ENCODE measurements around the gene RHOA.
"Not testable (repeated sequence)": the region's sequence is repeated elsewhere in the genome, so short reads cannot be mapped to it uniquely, and the experiment has no call there.

The RHOA gene

DNA sequence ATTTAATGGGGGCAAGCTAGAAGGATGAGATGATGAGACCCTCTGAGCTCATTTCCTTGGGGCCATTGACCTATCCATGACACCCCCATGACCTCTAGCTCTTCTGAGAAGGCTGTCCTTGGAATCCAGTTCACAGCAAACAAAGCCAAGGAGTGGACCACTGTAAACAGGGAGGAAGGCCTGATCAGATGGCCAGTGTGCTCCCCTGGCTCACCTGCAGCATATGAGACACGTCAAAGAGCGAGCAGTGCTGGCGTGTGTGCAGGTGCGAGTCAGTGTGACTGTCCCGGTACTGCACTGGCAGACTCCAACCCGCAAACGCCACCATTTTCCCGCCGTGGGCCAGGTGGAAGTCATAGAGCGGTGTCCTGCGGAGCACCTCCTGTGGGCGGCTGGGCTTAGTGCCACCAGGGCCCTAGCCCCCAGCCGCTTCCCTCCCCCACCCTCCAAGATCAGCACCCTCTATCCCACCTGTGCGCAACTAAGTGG is 10.2 kb upstream of the RHOA start:
- no peak overlapping the region for H3K4me3 ChIP-seq
- H3K4me1 ChIP-seq = no peaks in the 10 kb centered on the region
- H3K36me3 ChIP-seq (replicated peaks) = peaks cover 10% of the 10 kb centered on the region
- H3K9me3 ChIP-seq = no peaks in the 10 kb centered on the region
- DNase-seq (ENCODE audit: low spot score in 2 of 2) = no peak
- in situ Hi-C loops (cut with MboI; ENCODE audit: low sequenced_read_pairs) = no loop called here
- H3K27me3 ChIP-seq (ENCODE audit: low read depth) = no peaks in the 10 kb centered on the region

DNA sequence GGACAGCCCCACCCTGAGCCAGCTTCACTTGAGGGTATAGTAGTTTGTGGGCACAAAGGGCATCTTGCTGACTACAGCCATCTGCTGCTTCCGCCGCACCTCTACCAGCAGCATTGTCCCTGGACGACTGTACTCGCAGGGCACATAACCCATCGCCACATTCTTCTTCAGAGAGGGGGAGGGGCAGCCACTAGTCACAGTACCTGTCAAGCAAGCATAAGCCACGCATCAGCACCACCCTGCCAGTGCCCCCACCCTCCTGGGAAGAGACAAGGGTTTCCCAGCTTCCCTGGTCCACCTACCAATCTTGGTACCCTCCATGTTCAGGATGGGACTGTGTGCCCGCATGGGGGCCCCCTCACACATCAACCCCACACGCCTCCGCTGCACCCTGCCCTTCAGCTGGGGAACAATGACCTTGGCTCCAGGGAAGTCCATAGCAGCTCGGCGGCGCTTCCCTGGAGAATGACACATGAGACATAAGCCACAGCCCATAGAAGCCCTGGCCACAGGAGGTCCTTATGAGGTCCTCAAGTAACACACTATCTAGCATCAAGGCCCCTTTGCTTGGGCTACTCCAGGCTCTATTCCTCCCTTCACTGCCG is 5.8 kb upstream of the RHOA start:
- peaks cover 11% of the 10 kb centered on the region for H3K4me1 ChIP-seq
- no peak overlapping the region for H3K4me3 ChIP-seq
- H3K9me3 ChIP-seq = no peaks in the 10 kb centered on the region
- in situ Hi-C loops (cut with MboI; ENCODE audit: low sequenced_read_pairs) = no loop called here
- no peak for DNase-seq (ENCODE audit: low spot score in 2 of 2)
- no peaks in the 10 kb centered on the region for H3K27me3 ChIP-seq (ENCODE audit: low read depth)
- H3K36me3 ChIP-seq (replicated peaks) = peaks cover 39% of the 10 kb centered on the region

GRCh38 chr3:49416867-49417266 is 5.1 kb upstream of the RHOA start:
- H3K4me1 ChIP-seq = peaks cover 11% of the 10 kb centered on the region
- in situ Hi-C loops (cut with MboI; ENCODE audit: low sequenced_read_pairs) = no loop called here
- DNase-seq (ENCODE audit: low spot score in 2 of 2) = no peak

DNA sequence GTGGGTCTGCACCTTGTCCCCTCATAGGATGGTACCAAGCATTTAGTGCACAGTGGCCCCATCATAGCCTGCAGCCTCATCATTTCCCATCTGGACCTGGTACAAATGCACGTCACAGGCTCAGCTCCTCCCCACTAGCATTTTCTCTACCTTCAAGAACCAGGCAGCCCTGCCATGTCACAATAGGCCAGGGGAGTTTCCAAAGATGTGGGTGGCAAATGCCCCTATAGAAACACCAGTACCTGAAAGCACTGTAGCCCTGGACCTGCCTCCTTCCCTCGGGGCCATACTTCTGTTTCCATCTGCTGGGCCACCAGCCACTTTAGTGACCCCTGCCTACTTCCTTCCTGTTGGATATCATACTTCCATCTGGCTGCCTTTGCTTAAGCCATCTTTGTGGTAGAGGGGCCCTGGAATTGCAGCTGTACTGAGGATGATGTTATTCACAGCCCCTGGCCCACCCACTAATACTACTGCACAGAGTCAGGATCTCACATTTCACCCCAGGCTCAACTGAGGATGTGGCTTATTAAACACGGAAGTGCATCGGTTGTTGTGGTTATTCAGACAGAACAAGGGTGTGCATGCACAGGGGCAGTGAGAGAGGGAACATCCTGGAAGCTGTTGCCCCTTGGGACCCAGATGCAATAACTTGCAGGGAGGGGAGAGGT is 4.3 kb upstream of the RHOA start:
- H3K36me3 ChIP-seq (replicated peaks) = peaks cover 41% of the 10 kb centered on the region
- H3K27me3 ChIP-seq (ENCODE audit: low read depth) = no peaks in the 10 kb centered on the region
- H3K9me3 ChIP-seq = no peaks in the 10 kb centered on the region
- in situ Hi-C loops (cut with MboI; ENCODE audit: low sequenced_read_pairs) = no loop called here
- DNase-seq (ENCODE audit: low spot score in 2 of 2) = no peak
- peaks cover 11% of the 10 kb centered on the region for H3K4me1 ChIP-seq
- H3K4me3 ChIP-seq = no peak overlapping the region

More at GRCh38 chr3:49416867-49417266, 5.1 kb upstream of the RHOA start:
- H3K36me3 ChIP-seq (replicated peaks) = peaks cover 39% of the 10 kb centered on the region
- H3K9me3 ChIP-seq = no peaks in the 10 kb centered on the region
- H3K4me3 ChIP-seq = no peak overlapping the region
- H3K27me3 ChIP-seq (ENCODE audit: low read depth) = no peaks in the 10 kb centered on the region

- in situ Hi-C loops (cut with MboI; ENCODE audit: low sequenced_read_pairs) = no loop called here
- no peak for DNase-seq (ENCODE audit: low spot score in 2 of 2)
- Histone ChIP-seq H3K36me3 (replicated peaks) (peaks cover 42% of the 10 kb centered on the region), H3K4me1 (peaks cover 15% of the 10 kb centered on the region), H3K27me3 (ENCODE audit: low read depth) (no peaks in the 10 kb centered on the region), H3K4me3 (no peak overlapping the region), H3K9me3 (no peaks in the 10 kb centered on the region)
Observed at GRCh38 chr3:49414753-49415152, 3.0 kb upstream of the RHOA start.

DNA sequence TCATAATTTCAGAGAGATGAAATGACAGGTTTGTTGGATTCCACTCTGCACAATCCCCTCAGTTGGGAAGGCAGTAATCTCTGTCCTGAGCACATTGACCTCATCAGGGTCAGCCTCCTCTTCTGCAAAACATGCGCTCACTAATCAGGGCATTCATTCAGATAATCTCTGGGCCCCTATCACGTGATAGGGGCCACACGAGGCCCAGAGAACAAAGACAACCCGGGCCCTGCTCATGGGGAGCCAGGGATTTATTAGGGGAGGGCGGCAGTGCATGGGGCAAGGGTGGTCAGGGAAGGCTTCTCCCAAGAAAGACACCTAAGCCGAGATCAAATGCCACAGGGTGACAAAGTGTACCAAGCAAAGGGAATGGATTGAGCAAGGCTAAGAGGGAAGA is 1.6 kb upstream of the RHOA start:
- in situ Hi-C loops (cut with MboI; ENCODE audit: low sequenced_read_pairs) = no loop called here
- DNase-seq (ENCODE audit: low spot score in 2 of 2) = no peak
- Histone ChIP-seq H3K9me3 (no peaks in the 10 kb centered on the region), H3K27me3 (ENCODE audit: low read depth) (no peaks in the 10 kb centered on the region), H3K4me3 (peak overlapping the region; percentile 75; the same call in 1 of the 2 replicates), H3K4me1 (peaks cover 25% of the 10 kb centered on the region), H3K36me3 (replicated peaks) (peaks cover 42% of the 10 kb centered on the region)

- H3K27me3 ChIP-seq (ENCODE audit: low read depth) = no peaks in the 10 kb centered on the region
- H3K9me3 ChIP-seq = no peaks in the 10 kb centered on the region
- DNase-seq (ENCODE audit: low spot score in 2 of 2) = no peak
- peaks cover 41% of the 10 kb centered on the region for H3K36me3 ChIP-seq (replicated peaks)
- peak overlapping the region; percentile 75 for H3K4me3 ChIP-seq
- H3K4me1 ChIP-seq = peaks cover 28% of the 10 kb centered on the region
- in situ Hi-C loops (cut with MboI; ENCODE audit: low sequenced_read_pairs) = no loop called here
Observed at GRCh38 chr3:49412632-49413337, 1.0 kb upstream of the RHOA start.

DNA sequence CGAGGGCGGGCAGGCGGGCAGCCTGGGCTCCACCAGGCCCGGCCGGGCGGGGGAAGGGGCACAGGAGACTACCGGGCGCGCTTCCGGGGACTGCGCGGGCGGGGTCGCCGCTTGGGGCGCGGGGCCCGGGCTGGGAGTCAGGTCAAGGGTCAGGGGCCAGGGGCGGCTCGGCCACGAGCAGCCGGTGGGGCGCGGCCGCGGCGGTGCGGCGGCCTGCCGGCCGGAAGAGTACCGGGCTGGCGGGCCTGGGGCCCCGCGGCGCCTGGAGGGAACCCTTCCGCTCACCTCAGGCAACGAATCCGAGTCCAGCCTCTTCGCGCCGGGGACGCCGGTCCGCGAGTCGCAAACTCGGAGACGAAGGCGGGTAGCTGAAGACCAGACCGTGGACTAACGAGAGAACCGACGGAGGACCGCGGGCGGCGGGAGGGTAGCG is 225 bp downstream of the RHOA start:
- Histone ChIP-seq H3K4me3 (peak overlapping the region; percentile 75), H3K36me3 (replicated peaks) (peaks cover 29% of the 10 kb centered on the region), H3K9me3 (no peaks in the 10 kb centered on the region), H3K4me1 (peaks cover 38% of the 10 kb centered on the region), H3K27me3 (ENCODE audit: low read depth) (no peaks in the 10 kb centered on the region)
- peak in 1 of 2 experiments; percentile 49 for DNase-seq (ENCODE audit: low spot score in 2 of 2)
- in situ Hi-C loops (cut with MboI; ENCODE audit: low sequenced_read_pairs) = no loop called here

DNA sequence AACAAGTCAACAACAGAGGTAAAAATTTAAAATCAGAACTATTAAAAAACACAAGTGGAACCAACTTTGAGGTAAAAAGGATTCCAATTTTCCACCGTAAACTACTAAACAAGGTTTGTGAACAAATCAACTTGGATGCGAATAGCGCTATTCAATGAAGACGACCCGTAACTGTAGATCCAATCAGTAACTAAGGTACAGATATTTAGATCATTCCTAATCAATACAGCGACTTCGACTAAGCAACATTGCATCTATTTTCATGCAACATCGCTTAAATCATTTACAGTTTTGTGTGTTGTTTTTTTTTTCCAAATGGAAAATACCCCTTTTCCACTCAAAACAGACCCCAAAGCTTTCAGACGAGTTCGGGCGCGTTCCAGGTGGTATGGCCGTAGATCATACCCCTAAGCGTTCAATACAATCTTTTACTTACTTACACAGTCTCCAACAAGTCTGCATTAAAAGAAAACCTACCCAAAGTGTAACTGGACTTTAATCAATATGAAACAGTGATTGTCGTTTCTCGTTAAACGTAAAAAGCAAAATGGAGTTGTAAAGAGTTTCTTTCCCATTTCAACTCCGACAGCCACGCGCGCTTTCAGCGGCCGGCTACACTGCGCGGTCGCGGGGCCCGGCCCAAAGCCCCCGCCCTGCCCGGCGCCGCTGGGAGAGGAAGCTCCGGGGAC is 786 bp downstream of the RHOA start:
- no peak for DNase-seq (ENCODE audit: low spot score in 2 of 2)
- no peaks in the 10 kb centered on the region for H3K9me3 ChIP-seq

DNA sequence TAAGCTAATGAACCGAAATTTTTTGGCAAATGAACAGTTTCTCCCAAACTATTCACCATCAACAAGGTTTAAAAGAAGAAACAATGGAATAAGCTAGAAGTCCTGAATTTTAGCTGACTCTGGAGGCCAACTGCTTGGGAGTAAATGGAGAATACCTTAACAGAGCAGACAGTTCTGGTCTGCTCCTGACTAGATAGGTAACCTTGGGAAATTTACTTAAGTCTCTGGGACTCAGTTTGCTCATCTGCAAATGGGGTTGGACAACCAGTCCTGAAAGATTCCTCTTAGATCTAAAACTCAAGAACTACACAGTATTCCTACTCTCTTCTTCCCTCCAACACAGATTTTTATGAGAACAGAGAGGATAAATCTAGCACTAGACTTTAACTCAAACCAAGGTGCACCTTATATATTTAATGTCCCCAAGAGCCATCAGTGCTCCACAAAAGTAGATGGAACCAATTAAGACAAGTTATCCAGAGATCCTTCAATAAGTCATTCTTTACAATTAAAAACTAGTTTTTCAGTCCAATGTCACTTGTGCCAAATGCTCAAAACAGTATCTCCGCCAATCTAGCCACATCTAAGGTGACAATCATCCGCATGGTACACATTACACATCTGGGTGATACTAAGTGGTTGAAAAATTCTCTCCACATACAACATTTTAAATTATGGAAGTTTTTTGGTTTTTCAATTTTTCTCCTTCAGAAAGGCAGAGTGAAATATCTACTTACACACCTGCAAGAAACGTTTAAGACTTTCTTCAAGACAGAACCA is 1.5 kb downstream of the RHOA start:
- peaks cover 44% of the 10 kb centered on the region for H3K4me1 ChIP-seq
- DNase-seq (ENCODE audit: low spot score in 2 of 2) = no peak

More for the DNA sequence above, 786 bp downstream of the RHOA start:
- H3K27me3 ChIP-seq (ENCODE audit: low read depth) = no peaks in the 10 kb centered on the region
- H3K4me3 ChIP-seq = peak overlapping the region; percentile 75
- peaks cover 26% of the 10 kb centered on the region for H3K36me3 ChIP-seq (replicated peaks)
- peaks cover 44% of the 10 kb centered on the region for H3K4me1 ChIP-seq
- in situ Hi-C loops (cut with MboI; ENCODE audit: low sequenced_read_pairs) = no loop called here

GRCh38 chr3:49406571-49407565 is 4.9 kb downstream of the RHOA start:
- Histone ChIP-seq H3K27me3 (ENCODE audit: low read depth) (no peaks in the 10 kb centered on the region), H3K9me3 (no peaks in the 10 kb centered on the region), H3K4me3 (no peak overlapping the region), H3K36me3 (replicated peaks) (peaks cover 10% of the 10 kb centered on the region), H3K4me1 (peaks cover 33% of the 10 kb centered on the region)
- in situ Hi-C loops (cut with MboI; ENCODE audit: low sequenced_read_pairs) = no loop called here
- DNase-seq (ENCODE audit: low spot score in 2 of 2) = peak; percentile 16 to 55

More for the DNA sequence above, 1.5 kb downstream of the RHOA start:
- Histone ChIP-seq H3K27me3 (ENCODE audit: low read depth) (no peaks in the 10 kb centered on the region), H3K9me3 (no peaks in the 10 kb centered on the region), H3K36me3 (replicated peaks) (peaks cover 20% of the 10 kb centered on the region), H3K4me3 (peak overlapping the region; percentile 75)
- in situ Hi-C loops (cut with MboI; ENCODE audit: low sequenced_read_pairs) = no loop called here

DNA sequence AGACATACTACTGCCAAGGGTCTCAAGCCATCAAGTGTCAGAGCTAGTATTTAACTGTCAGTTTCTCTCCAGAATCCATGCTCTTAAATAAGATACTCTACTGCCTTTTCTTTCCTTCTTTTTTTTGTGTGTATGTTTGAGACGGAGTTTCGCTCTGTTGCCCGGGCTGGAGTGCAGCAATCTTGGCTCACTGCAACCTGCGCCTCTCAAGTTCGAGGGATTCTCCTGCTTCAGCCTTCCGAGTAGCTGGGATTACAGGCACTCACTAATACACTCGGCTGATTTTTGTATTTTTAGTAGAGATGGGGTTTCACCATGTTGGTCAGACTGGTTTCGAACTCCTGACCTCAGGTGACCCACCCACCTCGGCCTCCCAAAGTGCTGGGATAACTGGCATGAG is 6.2 kb downstream of the RHOA start:
- peaks cover 12% of the 10 kb centered on the region for H3K36me3 ChIP-seq (replicated peaks)
- DNase-seq (ENCODE audit: low spot score in 2 of 2); H3K4me3 ChIP-seq; H3K9me3 ChIP-seq; in situ Hi-C loops (cut with MboI; ENCODE audit: low sequenced_read_pairs); H3K27me3 ChIP-seq (ENCODE audit: low read depth): not testable (repeated sequence)
- H3K4me1 ChIP-seq = peaks cover 33% of the 10 kb centered on the region
